GM19324 (cell line): ENCODE measurements around the gene RAI1.

Experiments
- ATAC-seq: cut with Tn5 transposase; IDR thresholded peaks from one replicate; pipeline ENCODE4 v1.9.1; 2021; ENCODE audit warnings: mild to moderate bottlenecking, moderate library complexity; ENCODE audit not compliant: unreplicated experiment, low FRiP score

The RAI1 gene

GRCh38 chr17:17761894-17762743 lies 80.9 kb downstream of the RAI1 start:
- ATAC-seq = no peak

- no peak for ATAC-seq
Observed at GRCh38 chr17:17762744-17763105, 81.5 kb downstream of the RAI1 start.

- ATAC-seq = no peak
Observed at GRCh38 chr17:17763136-17763535, 81.9 kb downstream of the RAI1 start.

GRCh38 chr17:17763734-17764133 lies 82.5 kb downstream of the RAI1 start:
- ATAC-seq = no peak

GRCh38 chr17:17765359-17766076 lies 84.3 kb downstream of the RAI1 start:
- no peak for ATAC-seq

GRCh38 chr17:17766077-17766743 lies 85.0 kb downstream of the RAI1 start:
- ATAC-seq = no peak

- ATAC-seq = no peak
Observed at GRCh38 chr17:17766744-17767120, 85.5 kb downstream of the RAI1 start.

GRCh38 chr17:17767154-17767869 lies 86.1 kb downstream of the RAI1 start:
- ATAC-seq = no peak

- ATAC-seq = no peak
Observed at GRCh38 chr17:17767887-17768418, 86.7 kb downstream of the RAI1 start.

GRCh38 chr17:17768424-17769088 lies 87.3 kb downstream of the RAI1 start:
- no peak for ATAC-seq

GRCh38 chr17:17769869-17770631 lies 88.8 kb downstream of the RAI1 start:
- ATAC-seq = no peak

- no peak for ATAC-seq
Observed at GRCh38 chr17:17770632-17771044, 89.4 kb downstream of the RAI1 start.

GRCh38 chr17:17771498-17772201 lies 90.4 kb downstream of the RAI1 start:
- no peak for ATAC-seq

GRCh38 chr17:17772231-17772630 lies 91.0 kb downstream of the RAI1 start:
- no peak for ATAC-seq

- ATAC-seq = no peak
Observed at GRCh38 chr17:17774009-17774881, 93.0 kb downstream of the RAI1 start.

- ATAC-seq = no peak
Observed at GRCh38 chr17:17776889-17777288, 95.6 kb downstream of the RAI1 start.

- no peak for ATAC-seq
Observed at GRCh38 chr17:17778308-17779014, 97.2 kb downstream of the RAI1 start.
